Fibroblast of pulmonary artery (primary cell): ENCODE data around the gene NAA20.
A peak's percentile ranks its signal among the peaks of the same experiment; 100 is the strongest.

ENCODE experiments used
- DNase-seq: peaks from one replicate; pipeline ENCODE4 v3.0.0-alpha.2; 2010; ENCODE audit warnings: low read depth
- H3K4me3 ChIP-seq: replicated peaks from 2 replicates; pipeline ENCODE4 v1.5.1; 2011; ENCODE audit warnings: low read depth, mild to moderate bottlenecking, control low read depth, low read length, moderate library complexity
- CTCF ChIP-seq: IDR thresholded peaks from 2 replicates; pipeline ENCODE4 v1.5.1; 2011; ENCODE audit warnings: mild to moderate bottlenecking, control low read depth, low read length, inconsistent platforms; ENCODE audit errors: missing control alignments

The NAA20 gene

DNA sequence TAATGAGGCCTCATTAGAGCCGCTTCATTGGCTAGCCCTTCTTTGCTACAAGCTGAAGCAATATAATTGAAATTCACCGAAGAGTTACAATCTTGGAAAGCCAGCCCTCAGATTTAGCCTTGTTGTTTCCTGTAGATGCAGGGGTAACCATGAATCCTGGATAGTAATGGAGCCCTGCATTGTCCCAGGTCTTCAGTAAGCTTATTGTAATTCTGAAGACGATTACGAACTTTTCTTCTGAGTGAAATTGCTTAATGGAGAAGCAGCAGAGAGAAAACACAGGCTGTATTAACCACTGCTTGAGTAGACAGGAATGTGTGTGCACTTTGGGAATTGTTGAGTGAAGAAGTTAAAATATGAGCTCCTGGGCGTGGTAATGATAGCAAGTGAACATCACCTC lies 26.3 kb upstream of the NAA20 start:
- no peak for DNase-seq
- TF ChIP-seq CTCF: no peak
- H3K4me3 ChIP-seq: no peak overlapping the region

GRCh38 chr20:19991308-19991707 lies 25.9 kb upstream of the NAA20 start:
- H3K4me3 ChIP-seq: no peak overlapping the region
- no peak for DNase-seq
- TF ChIP-seq CTCF: no peak

DNA sequence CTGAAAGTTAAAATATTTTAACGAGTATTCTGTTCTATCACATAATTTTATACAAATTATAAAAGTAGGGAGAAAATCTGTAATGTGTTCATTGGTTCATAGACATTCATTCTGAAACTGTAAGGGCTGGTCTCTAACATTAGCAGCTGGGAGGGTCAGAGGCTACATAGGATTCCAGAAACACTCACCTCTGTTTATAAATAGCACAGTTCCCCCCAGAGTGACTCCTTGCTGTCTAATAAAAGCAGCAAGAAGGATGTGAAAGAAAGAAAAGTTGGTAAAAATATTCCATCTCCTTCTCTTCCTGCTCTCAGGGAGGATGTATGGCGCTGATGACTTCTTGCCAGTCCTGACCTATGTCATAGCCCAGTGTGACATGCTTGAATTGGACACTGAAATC lies 25.3 kb upstream of the NAA20 start:
- no peak overlapping the region for H3K4me3 ChIP-seq
- no peak for DNase-seq
- TF ChIP-seq CTCF: no peak

- no peak for TF ChIP-seq CTCF
- DNase-seq: peak; percentile 91
- H3K4me3 ChIP-seq: peak overlapping the region; percentile 13
Observed at GRCh38 chr20:19992996-19993908, 23.9 kb upstream of the NAA20 start.

DNA sequence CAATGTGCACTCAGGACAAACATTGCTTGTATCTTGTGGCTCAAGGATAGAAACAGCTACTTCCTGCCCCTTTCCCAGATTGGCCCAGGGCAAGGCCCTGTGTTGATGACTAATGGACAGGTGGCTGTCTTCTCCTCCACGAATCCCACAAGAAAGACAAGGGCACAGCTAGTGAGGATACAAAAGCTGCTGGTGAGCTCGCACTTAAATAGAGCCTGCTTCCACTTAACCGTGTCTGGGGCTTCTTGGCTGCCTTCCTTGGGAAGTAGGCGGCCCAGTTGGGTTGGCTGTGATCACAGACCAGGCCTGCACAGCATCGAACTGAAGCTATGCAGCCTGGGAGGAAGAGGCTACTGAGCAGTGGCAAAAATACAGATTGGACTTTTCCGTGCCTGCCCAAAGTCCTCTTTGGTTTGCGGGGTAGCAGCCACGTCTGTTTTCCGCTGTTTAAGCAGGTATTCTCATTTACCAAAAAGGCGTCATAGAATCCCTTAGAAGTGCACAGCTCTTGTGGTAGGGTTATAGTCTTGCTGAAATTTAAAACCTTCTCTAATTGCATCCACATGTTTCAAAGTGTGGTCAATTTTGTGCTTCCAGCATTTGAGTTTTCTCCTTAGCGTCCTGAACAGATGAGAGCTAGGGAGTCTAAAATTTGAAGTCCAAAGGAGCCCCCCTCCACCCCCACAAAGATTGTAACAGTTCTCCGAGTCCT lies 23.0 kb upstream of the NAA20 start:
- DNase-seq: peak; percentile 46
- no peak for TF ChIP-seq CTCF
- no peak overlapping the region for H3K4me3 ChIP-seq

GRCh38 chr20:19995220-19995863 lies 21.8 kb upstream of the NAA20 start:
- DNase-seq: peak; percentile 76
- peak; percentile 81 for TF ChIP-seq CTCF
- no peak overlapping the region for H3K4me3 ChIP-seq
